SH-SY5Y (cell line): ENCODE results near the gene SNCA.

ENCODE experiments used
- GATA2 ChIP-seq: IDR thresholded peaks from 2 replicates; pipeline ENCODE4 v1.6.1; 2011; ENCODE audit warnings: mild to moderate bottlenecking, low read depth, low read length
- GATA3 ChIP-seq: IDR thresholded peaks from 2 replicates; pipeline ENCODE4 v1.6.1; 2011; ENCODE audit warnings: low read depth, mild to moderate bottlenecking, low read length, moderate library complexity

- TF ChIP-seq GATA2 (no peak), GATA3 (no peak)
These were observed 114.4 kb downstream of the SNCA start for GRCh38 chr4:89722517-89722916.
